ENCODE results near the gene ANGPT4.
"Not testable (repeated sequence)": the region's sequence is repeated elsewhere in the genome, so short reads cannot be mapped to it uniquely, and the experiment has no call there.

ANGPT4 gene

DNA sequence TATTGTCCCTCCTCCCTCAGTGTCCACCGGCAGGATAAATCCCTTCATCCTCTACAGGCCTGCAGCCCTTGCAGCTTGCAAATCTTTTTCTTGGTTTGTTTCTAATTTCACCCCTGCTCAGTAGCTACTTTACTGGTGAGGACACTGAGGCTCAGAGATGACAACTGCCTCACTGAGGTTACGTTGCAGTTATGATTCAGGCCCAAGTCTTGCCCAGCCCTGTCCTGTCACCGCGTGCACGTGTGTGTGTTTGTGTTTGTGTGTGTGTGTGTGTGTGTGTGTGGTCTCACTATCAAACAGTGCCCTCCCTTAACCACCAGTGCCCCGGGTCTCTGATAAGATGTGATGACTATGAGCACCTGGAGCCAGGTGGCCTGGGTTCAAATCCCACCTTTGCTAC lies 61.5 kb downstream of the ANGPT4 start:
- no peak for DNase-seq (ENCODE audit: low spot score)
- in situ Hi-C loops (cut with MboI; ENCODE audit: low pct_unique_long_range_greater_than_20kb, low sequenced_read_pairs, unreplicated experiment), result no loop called here
- TF ChIP-seq, protein P1, sequence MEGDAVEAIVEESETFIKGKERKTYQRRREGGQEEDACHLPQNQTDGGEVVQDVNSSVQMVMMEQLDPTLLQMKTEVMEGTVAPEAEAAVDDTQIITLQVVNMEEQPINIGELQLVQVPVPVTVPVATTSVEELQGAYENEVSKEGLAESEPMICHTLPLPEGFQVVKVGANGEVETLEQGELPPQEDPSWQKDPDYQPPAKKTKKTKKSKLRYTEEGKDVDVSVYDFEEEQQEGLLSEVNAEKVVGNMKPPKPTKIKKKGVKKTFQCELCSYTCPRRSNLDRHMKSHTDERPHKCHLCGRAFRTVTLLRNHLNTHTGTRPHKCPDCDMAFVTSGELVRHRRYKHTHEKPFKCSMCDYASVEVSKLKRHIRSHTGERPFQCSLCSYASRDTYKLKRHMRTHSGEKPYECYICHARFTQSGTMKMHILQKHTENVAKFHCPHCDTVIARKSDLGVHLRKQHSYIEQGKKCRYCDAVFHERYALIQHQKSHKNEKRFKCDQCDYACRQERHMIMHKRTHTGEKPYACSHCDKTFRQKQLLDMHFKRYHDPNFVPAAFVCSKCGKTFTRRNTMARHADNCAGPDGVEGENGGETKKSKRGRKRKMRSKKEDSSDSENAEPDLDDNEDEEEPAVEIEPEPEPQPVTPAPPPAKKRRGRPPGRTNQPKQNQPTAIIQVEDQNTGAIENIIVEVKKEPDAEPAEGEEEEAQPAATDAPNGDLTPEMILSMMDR (IDR thresholded peaks at IDR 0.05; ENCODE audit: extremely low read depth, insufficient read depth, missing control alignments), result no peak

DNA sequence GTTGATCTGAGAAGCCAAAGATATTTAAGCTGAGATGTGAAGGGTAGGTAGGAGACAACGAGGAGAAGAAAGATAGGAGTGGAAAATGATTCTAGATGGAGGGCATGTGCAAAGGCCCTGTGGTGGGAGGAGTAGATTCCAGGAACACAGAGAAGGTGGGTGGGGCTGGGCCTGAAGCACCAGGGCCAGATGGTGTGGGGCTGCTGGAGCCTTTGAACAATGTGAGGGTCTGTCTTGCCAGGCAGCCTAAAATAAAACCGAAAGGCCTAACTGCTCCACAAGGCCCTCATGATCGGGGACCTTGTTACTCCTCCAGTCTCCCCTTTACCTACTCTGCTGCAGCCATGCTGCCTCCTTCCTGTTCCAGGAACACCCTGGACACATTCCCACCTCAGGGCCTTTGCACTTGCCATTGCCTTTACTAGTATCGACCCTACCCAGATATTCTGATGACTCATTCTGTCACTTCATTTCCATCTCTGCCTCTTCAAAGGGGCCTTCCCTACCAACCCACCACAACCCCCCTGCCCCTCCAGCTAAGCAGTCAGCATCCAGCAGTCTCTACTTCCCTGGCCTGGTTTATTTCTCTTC lies 62.6 kb downstream of the ANGPT4 start:
- TF ChIP-seq, protein P1 (IDR thresholded peaks at IDR 0.05; ENCODE audit: extremely low read depth, insufficient read depth, missing control alignments), result no peak
- in situ Hi-C loops (cut with MboI; ENCODE audit: low pct_unique_long_range_greater_than_20kb, low sequenced_read_pairs, unreplicated experiment), result no loop called here
- no peak for DNase-seq (ENCODE audit: low spot score)

DNA sequence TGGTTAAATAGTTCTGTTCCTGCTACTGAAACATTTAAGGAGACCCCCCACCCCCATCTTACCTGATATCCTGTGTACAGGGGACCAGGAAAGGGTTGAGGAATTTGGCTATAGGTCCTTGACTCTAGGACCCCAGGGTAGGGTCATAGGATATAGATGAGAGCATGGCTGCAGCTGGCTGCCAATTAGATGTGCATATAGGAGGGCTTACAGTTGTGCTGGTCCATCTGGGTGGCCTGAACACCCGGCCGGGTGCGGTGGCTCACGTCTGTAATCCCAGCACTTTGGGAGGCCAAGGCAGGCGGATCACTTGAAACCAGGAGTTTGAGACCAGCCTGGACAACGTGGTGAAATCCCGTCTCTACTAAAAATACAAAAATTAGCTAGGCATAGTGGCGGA lies 67.4 kb downstream of the ANGPT4 start:
- DNase-seq (ENCODE audit: low spot score); in situ Hi-C loops (cut with MboI; ENCODE audit: low pct_unique_long_range_greater_than_20kb, low sequenced_read_pairs, unreplicated experiment): not testable (repeated sequence)

DNA sequence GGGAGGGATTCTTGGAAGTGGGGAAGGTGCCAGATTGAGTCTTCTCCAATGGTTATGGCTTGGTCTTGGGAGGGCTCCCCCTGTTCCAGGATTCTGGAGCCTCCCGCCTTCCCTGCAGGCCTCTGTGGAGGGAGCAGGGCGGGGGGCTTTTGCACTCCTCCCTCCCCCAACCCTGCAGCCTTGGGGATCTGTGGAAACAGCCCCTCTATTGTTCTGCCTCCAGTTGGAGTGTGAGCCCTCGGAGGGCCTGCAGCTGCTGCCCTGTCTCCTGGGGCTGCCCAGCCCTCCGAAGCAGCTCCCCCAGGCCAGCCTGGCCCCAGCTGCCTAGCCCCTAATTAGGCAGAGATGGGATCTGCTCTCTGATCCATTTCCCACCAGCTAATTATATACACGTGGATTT lies 67.9 kb downstream of the ANGPT4 start:
- TF ChIP-seq, protein P1 (IDR thresholded peaks at IDR 0.05; ENCODE audit: extremely low read depth, insufficient read depth, missing control alignments), result no peak
- no peak for DNase-seq (ENCODE audit: low spot score)
- in situ Hi-C loops (cut with MboI; ENCODE audit: low pct_unique_long_range_greater_than_20kb, low sequenced_read_pairs, unreplicated experiment), result no loop called here

DNA sequence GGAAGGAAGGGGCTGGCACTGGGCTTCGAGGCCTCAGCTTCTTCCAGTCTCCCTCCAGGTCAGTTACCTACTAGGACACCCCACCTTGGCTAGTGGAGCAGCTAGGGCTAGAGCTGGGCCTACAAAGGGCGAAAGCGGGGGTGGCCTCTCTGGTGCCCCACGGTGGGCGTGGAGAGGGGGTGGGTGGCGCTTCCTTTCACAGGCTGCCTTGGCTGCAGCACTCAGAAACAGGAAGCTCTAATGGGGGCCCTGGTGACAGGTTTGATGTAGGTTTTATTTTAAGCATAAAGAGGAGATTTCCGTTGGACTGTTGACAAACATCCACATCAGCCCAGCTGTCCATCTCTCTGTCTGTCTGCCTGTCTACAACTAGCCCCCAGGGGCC lies 69.2 kb downstream of the ANGPT4 start:
- peak; percentile 77 for DNase-seq (ENCODE audit: low spot score)
- TF ChIP-seq, protein P1 (IDR thresholded peaks at IDR 0.05; ENCODE audit: extremely low read depth, insufficient read depth, missing control alignments), result no peak
- in situ Hi-C loops (cut with MboI; ENCODE audit: low pct_unique_long_range_greater_than_20kb, low sequenced_read_pairs, unreplicated experiment), result no loop called here

DNA sequence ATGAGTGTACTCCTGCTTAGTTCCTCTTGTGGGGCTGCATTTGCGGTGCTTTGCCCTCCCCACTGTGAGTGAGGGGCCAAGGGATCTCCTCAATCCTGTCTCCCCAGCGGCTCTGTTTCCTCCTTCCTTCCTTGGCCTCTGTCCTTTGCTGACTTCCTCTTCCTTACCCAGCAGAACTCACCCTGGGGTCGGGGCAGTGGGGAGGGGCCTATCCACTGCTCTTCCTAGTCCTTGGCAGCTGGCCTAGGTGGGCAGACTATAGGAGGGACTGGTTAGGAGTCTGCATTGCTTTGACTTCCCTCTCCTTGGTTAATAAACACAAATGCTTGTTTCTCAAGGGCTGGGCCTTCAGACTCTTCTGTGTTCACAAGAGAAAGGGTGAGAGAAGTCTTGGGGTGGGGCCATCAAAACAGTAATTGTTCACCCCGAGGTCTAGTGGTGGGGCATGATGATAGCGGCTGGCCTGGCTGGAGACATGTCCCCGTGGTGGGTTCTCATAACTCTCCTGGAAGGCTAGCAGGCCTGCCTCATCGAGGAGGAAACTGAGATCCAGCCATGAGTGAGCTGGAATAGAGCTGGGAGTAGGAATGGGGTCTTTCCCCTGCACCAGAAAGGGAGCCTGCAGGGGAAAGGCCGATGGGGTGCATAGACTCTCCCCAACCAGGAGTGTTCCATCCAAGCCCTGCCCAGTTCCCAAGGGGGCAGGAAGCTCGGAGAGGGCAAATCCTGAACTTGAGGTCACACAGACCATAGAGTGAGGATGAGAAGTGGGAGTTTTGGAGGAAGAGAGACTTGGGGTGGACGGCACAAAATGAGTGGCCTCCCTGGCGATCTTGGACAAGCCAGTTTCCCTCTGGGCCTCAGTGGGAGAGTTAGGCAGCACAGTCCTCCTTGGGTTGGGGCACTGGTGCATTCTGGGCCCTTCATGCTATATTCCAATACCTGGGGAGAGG lies 69.9 kb downstream of the ANGPT4 start:
- TF ChIP-seq, protein P1 (IDR thresholded peaks at IDR 0.05; ENCODE audit: extremely low read depth, insufficient read depth, missing control alignments), result no peak
- in situ Hi-C loops (cut with MboI; ENCODE audit: low pct_unique_long_range_greater_than_20kb, low sequenced_read_pairs, unreplicated experiment), result no loop called here
- peak; percentile 41 for DNase-seq (ENCODE audit: low spot score)

DNA sequence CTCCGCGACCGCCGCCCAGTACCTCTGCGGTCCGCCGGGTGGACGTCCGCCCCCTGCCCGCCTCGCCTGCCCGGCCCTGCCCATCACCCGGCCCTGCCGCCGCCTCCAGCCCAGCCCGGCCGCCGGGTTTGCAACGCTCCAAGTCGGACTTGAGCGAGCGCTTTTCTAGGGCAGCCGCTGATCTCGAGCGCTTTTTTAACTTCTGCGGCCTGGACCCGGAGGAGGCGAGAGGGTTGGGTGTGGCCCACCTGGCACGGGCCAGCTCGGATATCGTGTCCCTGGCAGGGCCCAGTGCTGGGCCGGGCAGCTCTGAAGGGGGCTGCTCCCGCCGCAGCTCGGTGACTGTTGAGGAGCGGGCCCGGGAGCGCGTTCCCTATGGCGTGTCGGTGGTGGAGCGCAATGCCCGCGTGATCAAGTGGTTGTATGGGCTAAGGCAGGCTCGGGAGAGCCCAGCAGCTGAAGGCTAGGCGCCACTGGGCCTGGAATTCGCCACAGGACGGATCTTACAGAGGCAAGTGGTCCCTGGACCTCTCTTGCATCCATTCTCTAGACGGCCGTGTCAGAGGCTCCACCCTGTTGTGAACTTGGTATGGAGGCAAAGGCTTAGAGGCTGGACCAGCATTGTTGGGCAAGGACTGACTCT lies 70.8 kb downstream of the ANGPT4 start:
- DNase-seq (ENCODE audit: low spot score), result no peak
- in situ Hi-C loops (cut with MboI; ENCODE audit: low pct_unique_long_range_greater_than_20kb, low sequenced_read_pairs, unreplicated experiment), result no loop called here
- TF ChIP-seq, protein P1 (IDR thresholded peaks at IDR 0.05; ENCODE audit: extremely low read depth, insufficient read depth, missing control alignments), result no peak
